Measurements from ENCODE around the gene CHMP1A. TPM values are rescaled to one million over a fixed set of nuclear protein-coding genes. Genes with fewer than 3 reads are reported as not detected.

CHMP1A gene
- total RNA-seq, 1 donor = 110 TPM

- Histone ChIP-seq H2AFZ (ENCODE audit: low read length) (no peak overlapping the region), H3K9me3 (ENCODE audit: low read depth, low read length) (no peaks in the 10 kb centered on the region), H3K4me3 (ENCODE audit: insufficient read depth, low read length) (no peak overlapping the region), H3K27me3 (ENCODE audit: insufficient read depth, low read length) (no peaks in the 10 kb centered on the region), H4K20me1 (ENCODE audit: insufficient read depth, low read length) (peaks cover 30% of the 10 kb centered on the region), H3K36me3 (ENCODE audit: insufficient read depth, low read length) (peaks cover 17% of the 10 kb centered on the region), H3K79me2 (ENCODE audit: insufficient read depth, low read length) (peaks cover 59% of the 10 kb centered on the region), H3K4me1 (ENCODE audit: insufficient read depth, low read length) (peaks cover 13% of the 10 kb centered on the region), H3K4me2 (ENCODE audit: insufficient read depth, low read length) (no peak overlapping the region), H3K27ac (ENCODE audit: low read depth, low read length) (no peak overlapping the region)
- DNase-seq (ENCODE audit: insufficient read length, low spot score, missing footprints) = peak; percentile 51
- no peak for TF ChIP-seq CTCF (IDR thresholded peaks at IDR 0.05; ENCODE audit: extremely low read depth, low read depth, low read length)
Measured at GRCh38 chr16:89653656-89654295, 3.7 kb downstream of the CHMP1A start.

- Histone ChIP-seq H2AFZ (ENCODE audit: low read length) (no peak overlapping the region), H4K20me1 (ENCODE audit: insufficient read depth, low read length) (peaks cover 34% of the 10 kb centered on the region), H3K4me2 (ENCODE audit: insufficient read depth, low read length) (no peak overlapping the region), H3K4me1 (ENCODE audit: insufficient read depth, low read length) (peaks cover 3% of the 10 kb centered on the region), H3K27me3 (ENCODE audit: insufficient read depth, low read length) (no peaks in the 10 kb centered on the region), H3K27ac (ENCODE audit: low read depth, low read length) (no peak overlapping the region), H3K4me3 (ENCODE audit: insufficient read depth, low read length) (no peak overlapping the region), H3K36me3 (ENCODE audit: insufficient read depth, low read length) (peaks cover 23% of the 10 kb centered on the region), H3K9me3 (ENCODE audit: low read depth, low read length) (no peaks in the 10 kb centered on the region), H3K79me2 (ENCODE audit: insufficient read depth, low read length) (peaks cover 45% of the 10 kb centered on the region)
- no peak for DNase-seq (ENCODE audit: insufficient read length, low spot score, missing footprints)
- no peak for TF ChIP-seq CTCF (IDR thresholded peaks at IDR 0.05; ENCODE audit: extremely low read depth, low read depth, low read length)
Measured at GRCh38 chr16:89651584-89651983, 5.9 kb downstream of the CHMP1A start.

- Histone ChIP-seq H3K4me2 (ENCODE audit: insufficient read depth, low read length) (no peak overlapping the region), H3K27me3 (ENCODE audit: insufficient read depth, low read length) (no peaks in the 10 kb centered on the region), H4K20me1 (ENCODE audit: insufficient read depth, low read length) (peaks cover 18% of the 10 kb centered on the region), H3K4me3 (ENCODE audit: insufficient read depth, low read length) (no peak overlapping the region), H3K36me3 (ENCODE audit: insufficient read depth, low read length) (peaks cover 31% of the 10 kb centered on the region), H3K79me2 (ENCODE audit: insufficient read depth, low read length) (peaks cover 17% of the 10 kb centered on the region), H3K27ac (ENCODE audit: low read depth, low read length) (no peak overlapping the region), H2AFZ (ENCODE audit: low read length) (no peak overlapping the region), H3K9me3 (ENCODE audit: low read depth, low read length) (no peaks in the 10 kb centered on the region), H3K4me1 (ENCODE audit: insufficient read depth, low read length) (no peaks in the 10 kb centered on the region)
- no peak for TF ChIP-seq CTCF (IDR thresholded peaks at IDR 0.05; ENCODE audit: extremely low read depth, low read depth, low read length)
- peak; percentile 73 for DNase-seq (ENCODE audit: insufficient read length, low spot score, missing footprints)
Measured at GRCh38 chr16:89646906-89647305, 10.6 kb downstream of the CHMP1A start.

- H3K9me3 ChIP-seq (ENCODE audit: low read depth, low read length) = no peaks in the 10 kb centered on the region
- no peaks in the 10 kb centered on the region for H3K4me1 ChIP-seq (ENCODE audit: insufficient read depth, low read length)
- no peak overlapping the region for H2AFZ ChIP-seq (ENCODE audit: low read length)
- DNase-seq (ENCODE audit: insufficient read length, low spot score, missing footprints) = peak; percentile 62
- no peak overlapping the region for H3K27ac ChIP-seq (ENCODE audit: low read depth, low read length)
- no peaks in the 10 kb centered on the region for H3K27me3 ChIP-seq (ENCODE audit: insufficient read depth, low read length)
- H3K4me3 ChIP-seq (ENCODE audit: insufficient read depth, low read length) = no peak overlapping the region
- H3K36me3 ChIP-seq (ENCODE audit: insufficient read depth, low read length) = peaks cover 25% of the 10 kb centered on the region
- H4K20me1 ChIP-seq (ENCODE audit: insufficient read depth, low read length) = peaks cover 12% of the 10 kb centered on the region
- TF ChIP-seq CTCF (IDR thresholded peaks at IDR 0.05; ENCODE audit: extremely low read depth, low read depth, low read length) = no peak
- H3K79me2 ChIP-seq (ENCODE audit: insufficient read depth, low read length) = peaks cover 11% of the 10 kb centered on the region
- H3K4me2 ChIP-seq (ENCODE audit: insufficient read depth, low read length) = no peak overlapping the region
Measured at GRCh38 chr16:89646270-89646669, 11.2 kb downstream of the CHMP1A start.
